Neural cell (in vitro differentiated cells): ENCODE data around the gene ENGASE. TPM values are rescaled to one million over a fixed set of nuclear protein-coding genes. Genes with fewer than 3 reads are reported as not detected.

ENCODE experiments used
- H2AFZ ChIP-seq: fragments of 200-600, 300-800 bp; sonication (generic), shearing (Covaris generic); 2 replicates; pipeline ENCODE4 v1.6.0; 2014; ENCODE audit warnings: low read depth, mild to moderate bottlenecking, antibody characterized with exemption, low read length, moderate library complexity
- H3F3A ChIP-seq: fragments of 200-600 bp; shearing (Covaris generic); 2 replicates; pipeline ENCODE4 v1.6.1; 2016; ENCODE audit warnings: mild to moderate bottlenecking, moderate library complexity, mixed read lengths, antibody characterized with exemption, low read length; ENCODE audit not compliant: insufficient read depth, poor library complexity, severe bottlenecking
- H3K27ac ChIP-seq: fragments of 200-600, 300-800 bp; sonication (generic), shearing (Covaris generic); 2 replicates; pipeline ENCODE4 v1.5.1; 2014; ENCODE audit warnings: mild to moderate bottlenecking, low read length, moderate library complexity
- H3K27me3 ChIP-seq: fragments of 300-800, 200-600 bp; sonication (generic), shearing (Covaris generic); 2 replicates; pipeline ENCODE4 v1.6.0; 2014; ENCODE audit warnings: mild to moderate bottlenecking, low read depth, low read length, moderate library complexity; ENCODE audit not compliant: insufficient read depth
- H3K36me3 ChIP-seq: fragments of 300-800, 200-600 bp; sonication (generic), shearing (Covaris generic); 2 replicates; pipeline ENCODE4 v1.5.1; 2014; ENCODE audit warnings: mild to moderate bottlenecking, antibody characterized with exemption, low read length, moderate library complexity; ENCODE audit not compliant: insufficient read depth
- H3K4me2 ChIP-seq: fragments of 300-800, 200-600 bp; sonication (generic), shearing (Covaris generic); 2 replicates; pipeline ENCODE4 v1.6.0; 2014; ENCODE audit warnings: mild to moderate bottlenecking, low read length
- H3K4me3 ChIP-seq: fragments of 300-800, 200-600 bp; sonication (generic), shearing (Covaris generic); 2 replicates; pipeline ENCODE4 v1.5.1; 2014; ENCODE audit warnings: mild to moderate bottlenecking, low read length, moderate library complexity
- H3K79me2 ChIP-seq: fragments of 200-600 bp; shearing (Covaris generic); replicated peaks from 2 replicates; pipeline ENCODE4 v1.6.0; 2014; ENCODE audit warnings: mild to moderate bottlenecking, low read length, moderate library complexity; ENCODE audit not compliant: insufficient read depth
- H3K9ac ChIP-seq: fragments of 300-800, 200-600 bp; sonication (generic), shearing (Covaris generic); 2 replicates; pipeline ENCODE4 v1.6.1; 2016; ENCODE audit warnings: mild to moderate bottlenecking, low read length, mixed read lengths
- H3K9me2 ChIP-seq: fragments of 200-600 bp; shearing (Covaris generic); 2 replicates; pipeline ENCODE4 v1.6.1; 2016; ENCODE audit warnings: mild to moderate bottlenecking, low read length, mixed read lengths; ENCODE audit not compliant: insufficient read depth
- H3K9me3 ChIP-seq: fragments of 200-600, 300-800 bp; sonication (generic), shearing (Covaris generic); 2 replicates; pipeline ENCODE4 v1.6.1; 2016; ENCODE audit warnings: mild to moderate bottlenecking, mixed run types, low read length, moderate library complexity, mixed read lengths
- H4K20me1 ChIP-seq: fragments of 200-600 bp; shearing (Covaris generic); 2 replicates; pipeline ENCODE4 v1.6.1; 2016; ENCODE audit warnings: mild to moderate bottlenecking, mixed run types; ENCODE audit not compliant: insufficient read depth
- EP300 ChIP-seq: fragments of 450-650 bp; conservative IDR thresholded peaks from 2 replicates; pipeline ENCODE4 v1.6.1; 2014; ENCODE audit warnings: antibody characterized with exemption, mild to moderate bottlenecking, moderate library complexity; ENCODE audit not compliant: poor library complexity, severe bottlenecking
- EZH2 ChIP-seq: fragments of 200-600, 300-800 bp; shearing (Covaris generic), sonication (generic); IDR thresholded peaks from 2 replicates; pipeline ENCODE4 v1.6.1; 2014; ENCODE audit warnings: antibody characterized with exemption, low read length, borderline replicate concordance, mild to moderate bottlenecking; ENCODE audit not compliant: insufficient read depth, poor library complexity, severe bottlenecking
- MXI1 ChIP-seq: fragments of 450-650 bp; conservative IDR thresholded peaks from 2 replicates; pipeline ENCODE4 v1.6.1; 2014; ENCODE audit warnings: antibody characterized with exemption, mild to moderate bottlenecking; ENCODE audit not compliant: poor library complexity, severe bottlenecking
- POLR2AphosphoS5 ChIP-seq: IDR thresholded peaks from 2 replicates; pipeline ENCODE4 v1.6.1; 2012
- RAD21 ChIP-seq: fragments of 450-650 bp; conservative IDR thresholded peaks from 2 replicates; pipeline ENCODE4 v1.6.1; 2014; ENCODE audit warnings: antibody characterized with exemption, mild to moderate bottlenecking, moderate library complexity
- SMC3 ChIP-seq: fragments of 450-650 bp; conservative IDR thresholded peaks from 2 replicates; pipeline ENCODE4 v1.6.1; 2014; ENCODE audit warnings: antibody characterized with exemption, mild to moderate bottlenecking, moderate library complexity; ENCODE audit not compliant: poor library complexity
- TAF1 ChIP-seq: IDR thresholded peaks from 2 replicates; pipeline ENCODE4 v1.6.1; 2012; ENCODE audit warnings: low read depth
- polyA plus RNA-seq: library from polyadenylated mRNA; depleted of rRNA; stranded (reverse); fragments of >200 nt; gene quantifications from 2 replicates; pipeline ENCODE4 v1.2.3, GENCODE V29; 2014
- TF ChIP-seq, protein P1 (sequence below): fragments of 450-650 bp; IDR thresholded peaks from 2 replicates; pipeline ENCODE4 v1.5.1; 2014; ENCODE audit warnings: antibody characterized with exemption, mild to moderate bottlenecking, moderate library complexity; ENCODE audit not compliant: poor library complexity, severe bottlenecking
- TF ChIP-seq, protein P2 (sequence below): IDR thresholded peaks from 2 replicates; pipeline ENCODE4 v1.6.1; 2012; ENCODE audit warnings: borderline replicate concordance

ENGASE gene
- polyA plus RNA-seq, 1 donor from 2014 or later, result 13.0 TPM

DNA sequence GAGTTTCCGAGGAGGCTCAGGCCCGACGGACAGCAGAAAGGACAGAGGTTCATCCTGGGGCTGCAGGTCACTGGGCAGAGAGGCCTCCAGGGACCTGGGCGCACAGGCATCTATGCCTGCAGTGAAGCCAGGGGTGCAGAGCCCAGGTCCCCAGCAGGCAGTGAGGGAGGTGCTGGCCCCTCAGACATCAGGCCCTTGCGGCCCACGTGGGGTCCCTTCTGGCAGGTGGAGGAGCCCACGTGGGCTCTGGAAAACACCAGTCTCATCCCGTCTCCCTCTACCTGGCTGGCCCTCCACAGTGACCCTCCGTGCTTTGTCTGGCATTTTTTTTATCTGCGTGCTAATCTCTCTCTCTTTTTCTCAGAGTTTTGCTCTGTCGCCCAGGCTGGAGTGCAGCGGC lies 36.5 kb downstream of the ENGASE start:
- Histone ChIP-seq H3K4me2 (no peak overlapping the region), H3K9me2 (no peaks in the 10 kb centered on the region), H3K9ac (no peak overlapping the region), H3F3A (no peaks in the 10 kb centered on the region), H3K27ac (no peak overlapping the region), H3K27me3 (no peaks in the 10 kb centered on the region), H3K36me3 (no peaks in the 10 kb centered on the region), H3K4me3 (no peak overlapping the region), H4K20me1 (no peaks in the 10 kb centered on the region), H2AFZ (no peak overlapping the region), H3K9me3 (no peaks in the 10 kb centered on the region), H3K79me2 (no peaks in the 10 kb centered on the region)
- TF ChIP-seq EP300 (no peak), POLR2AphosphoS5 (no peak), MXI1 (no peak), TAF1 (no peak), RAD21 (no peak), EZH2 (no peak), SMC3 (no peak)
- TF ChIP-seq, protein P1, sequence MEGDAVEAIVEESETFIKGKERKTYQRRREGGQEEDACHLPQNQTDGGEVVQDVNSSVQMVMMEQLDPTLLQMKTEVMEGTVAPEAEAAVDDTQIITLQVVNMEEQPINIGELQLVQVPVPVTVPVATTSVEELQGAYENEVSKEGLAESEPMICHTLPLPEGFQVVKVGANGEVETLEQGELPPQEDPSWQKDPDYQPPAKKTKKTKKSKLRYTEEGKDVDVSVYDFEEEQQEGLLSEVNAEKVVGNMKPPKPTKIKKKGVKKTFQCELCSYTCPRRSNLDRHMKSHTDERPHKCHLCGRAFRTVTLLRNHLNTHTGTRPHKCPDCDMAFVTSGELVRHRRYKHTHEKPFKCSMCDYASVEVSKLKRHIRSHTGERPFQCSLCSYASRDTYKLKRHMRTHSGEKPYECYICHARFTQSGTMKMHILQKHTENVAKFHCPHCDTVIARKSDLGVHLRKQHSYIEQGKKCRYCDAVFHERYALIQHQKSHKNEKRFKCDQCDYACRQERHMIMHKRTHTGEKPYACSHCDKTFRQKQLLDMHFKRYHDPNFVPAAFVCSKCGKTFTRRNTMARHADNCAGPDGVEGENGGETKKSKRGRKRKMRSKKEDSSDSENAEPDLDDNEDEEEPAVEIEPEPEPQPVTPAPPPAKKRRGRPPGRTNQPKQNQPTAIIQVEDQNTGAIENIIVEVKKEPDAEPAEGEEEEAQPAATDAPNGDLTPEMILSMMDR, result no peak
- TF ChIP-seq, protein P2, sequence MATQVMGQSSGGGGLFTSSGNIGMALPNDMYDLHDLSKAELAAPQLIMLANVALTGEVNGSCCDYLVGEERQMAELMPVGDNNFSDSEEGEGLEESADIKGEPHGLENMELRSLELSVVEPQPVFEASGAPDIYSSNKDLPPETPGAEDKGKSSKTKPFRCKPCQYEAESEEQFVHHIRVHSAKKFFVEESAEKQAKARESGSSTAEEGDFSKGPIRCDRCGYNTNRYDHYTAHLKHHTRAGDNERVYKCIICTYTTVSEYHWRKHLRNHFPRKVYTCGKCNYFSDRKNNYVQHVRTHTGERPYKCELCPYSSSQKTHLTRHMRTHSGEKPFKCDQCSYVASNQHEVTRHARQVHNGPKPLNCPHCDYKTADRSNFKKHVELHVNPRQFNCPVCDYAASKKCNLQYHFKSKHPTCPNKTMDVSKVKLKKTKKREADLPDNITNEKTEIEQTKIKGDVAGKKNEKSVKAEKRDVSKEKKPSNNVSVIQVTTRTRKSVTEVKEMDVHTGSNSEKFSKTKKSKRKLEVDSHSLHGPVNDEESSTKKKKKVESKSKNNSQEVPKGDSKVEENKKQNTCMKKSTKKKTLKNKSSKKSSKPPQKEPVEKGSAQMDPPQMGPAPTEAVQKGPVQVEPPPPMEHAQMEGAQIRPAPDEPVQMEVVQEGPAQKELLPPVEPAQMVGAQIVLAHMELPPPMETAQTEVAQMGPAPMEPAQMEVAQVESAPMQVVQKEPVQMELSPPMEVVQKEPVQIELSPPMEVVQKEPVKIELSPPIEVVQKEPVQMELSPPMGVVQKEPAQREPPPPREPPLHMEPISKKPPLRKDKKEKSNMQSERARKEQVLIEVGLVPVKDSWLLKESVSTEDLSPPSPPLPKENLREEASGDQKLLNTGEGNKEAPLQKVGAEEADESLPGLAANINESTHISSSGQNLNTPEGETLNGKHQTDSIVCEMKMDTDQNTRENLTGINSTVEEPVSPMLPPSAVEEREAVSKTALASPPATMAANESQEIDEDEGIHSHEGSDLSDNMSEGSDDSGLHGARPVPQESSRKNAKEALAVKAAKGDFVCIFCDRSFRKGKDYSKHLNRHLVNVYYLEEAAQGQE, result no peak

DNA sequence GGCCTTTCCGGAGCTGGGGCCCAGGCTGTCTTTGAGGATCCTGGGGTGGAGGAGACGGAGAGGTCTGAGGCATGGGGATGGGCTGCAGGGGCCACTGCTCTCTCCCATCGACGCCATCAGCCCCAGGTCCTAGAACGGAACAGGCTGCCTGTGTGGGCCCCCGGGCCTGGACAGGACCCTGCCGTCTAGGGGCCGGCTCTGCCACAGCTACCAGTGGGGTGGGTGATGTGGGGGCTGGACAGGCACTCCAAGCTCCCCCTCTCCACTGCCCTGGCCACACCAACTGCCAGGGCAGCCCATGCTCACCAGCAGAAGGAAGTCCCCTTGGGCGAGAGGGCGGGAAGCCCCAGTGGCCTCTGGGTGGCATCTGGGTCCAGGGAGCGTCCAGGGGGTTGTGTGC lies 37.8 kb downstream of the ENGASE start:
- no peak overlapping the region for H3K4me2 ChIP-seq
- H3K9me2 ChIP-seq, result no peaks in the 10 kb centered on the region
- no peaks in the 10 kb centered on the region for H3K36me3 ChIP-seq
- H3K27ac ChIP-seq, result no peak overlapping the region
- no peak overlapping the region for H2AFZ ChIP-seq
- TF ChIP-seq, protein P2, result no peak
- TF ChIP-seq TAF1, result no peak
- TF ChIP-seq RAD21, result no peak
- TF ChIP-seq, protein P1, result no peak
- no peak for TF ChIP-seq MXI1
- H3F3A ChIP-seq, result no peaks in the 10 kb centered on the region
- no peaks in the 10 kb centered on the region for H4K20me1 ChIP-seq
- no peak overlapping the region for H3K4me3 ChIP-seq
- H3K9me3 ChIP-seq, result no peaks in the 10 kb centered on the region
- no peaks in the 10 kb centered on the region for H3K79me2 ChIP-seq
- no peak overlapping the region for H3K9ac ChIP-seq
- no peaks in the 10 kb centered on the region for H3K27me3 ChIP-seq
